Measurements from ENCODE around the gene NCKAP5. TPM values are rescaled to one million over a fixed set of nuclear protein-coding genes. Genes with fewer than 3 reads are reported as not detected.

Gene NCKAP5
- total RNA-seq, 5 donors from 2014 or later (not counting 1 experiment from before 2014, with no cell fraction given): 0.06 TPM; not detected in 4

DNA sequence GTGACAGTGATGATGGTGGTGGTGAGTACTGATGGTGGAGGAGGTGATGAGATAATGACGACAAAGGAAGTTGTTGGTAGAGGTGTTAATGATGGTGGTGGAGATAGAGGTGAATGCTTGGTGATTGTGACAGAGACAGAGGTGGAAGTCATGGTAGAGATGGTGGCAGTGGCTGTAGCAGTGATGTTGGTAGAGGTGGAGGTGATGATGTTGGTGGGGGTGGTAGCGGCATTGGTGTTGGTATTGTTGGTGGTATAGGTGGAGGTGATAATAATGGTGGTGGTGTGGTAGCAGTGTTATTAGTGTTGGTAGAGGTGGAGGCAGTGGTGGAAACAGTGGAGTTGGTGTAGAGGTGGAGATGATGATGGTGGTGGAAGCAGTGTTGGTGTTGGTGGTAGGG is 934.6 kb downstream of the NCKAP5 start:
- peaks cover 0 to 20% (median 0%) of the 10 kb centered on the region in 3 donors for H3K9me3 Mint-ChIP-seq
- ChIA-PET CTCF (interaction anchor here in 1 of 2 donors (0.7 kb wide), 1 partner anchor 11 kb away, joined by 5 read pairs; no protein-coding TSS in a partner anchor), POLR2A (no interaction called here)
- H3K36me3 ChIP-seq (ENCODE audit: control insufficient read depth in 2 of 2, extremely low read depth in 1 of 2, insufficient read depth in 1 of 2, low read length in 1 of 2): no peaks in the 10 kb centered on the region
- H3K4me1 Mint-ChIP-seq: no peaks in the 10 kb centered on the region
- H3K9me3 ChIP-seq: no peaks in the 10 kb centered on the region
- no peaks in the 10 kb centered on the region for H3K36me3 Mint-ChIP-seq
- no peak overlapping the region for H3K27ac ChIP-seq (ENCODE audit: low read length)
- no peaks in the 10 kb centered on the region for H3K4me1 ChIP-seq (ENCODE audit: control insufficient read depth in 1 of 2, extremely low read depth in 1 of 2, insufficient read depth in 2 of 2, low read length in 2 of 2)
- no peak overlapping the region for H3K4me3 Mint-ChIP-seq
- ATAC-seq (replicated peaks in 1 of 4) (no peak), DNase-seq (no peak)
- peaks cover 0 to 14% of the 10 kb centered on the region in 2 donors for H3K27me3 Mint-ChIP-seq
- no peaks in the 10 kb centered on the region for H3K27me3 ChIP-seq (replicated peaks in 1 of 2; ENCODE audit: control insufficient read depth in 2 of 2, extremely low read depth in 1 of 2, insufficient read depth in 2 of 2, low read length in 1 of 2)
- no peak overlapping the region for H3K4me3 ChIP-seq (ENCODE audit: control insufficient read depth in 1 of 2, extremely low read depth in 1 of 2, low read length in 1 of 2)
- 86% methylated on average over 2 of the region's 2 CpGs for WGBS (ENCODE audit: insufficient coverage)
- H3K27ac Mint-ChIP-seq: no peak overlapping the region

DNA sequence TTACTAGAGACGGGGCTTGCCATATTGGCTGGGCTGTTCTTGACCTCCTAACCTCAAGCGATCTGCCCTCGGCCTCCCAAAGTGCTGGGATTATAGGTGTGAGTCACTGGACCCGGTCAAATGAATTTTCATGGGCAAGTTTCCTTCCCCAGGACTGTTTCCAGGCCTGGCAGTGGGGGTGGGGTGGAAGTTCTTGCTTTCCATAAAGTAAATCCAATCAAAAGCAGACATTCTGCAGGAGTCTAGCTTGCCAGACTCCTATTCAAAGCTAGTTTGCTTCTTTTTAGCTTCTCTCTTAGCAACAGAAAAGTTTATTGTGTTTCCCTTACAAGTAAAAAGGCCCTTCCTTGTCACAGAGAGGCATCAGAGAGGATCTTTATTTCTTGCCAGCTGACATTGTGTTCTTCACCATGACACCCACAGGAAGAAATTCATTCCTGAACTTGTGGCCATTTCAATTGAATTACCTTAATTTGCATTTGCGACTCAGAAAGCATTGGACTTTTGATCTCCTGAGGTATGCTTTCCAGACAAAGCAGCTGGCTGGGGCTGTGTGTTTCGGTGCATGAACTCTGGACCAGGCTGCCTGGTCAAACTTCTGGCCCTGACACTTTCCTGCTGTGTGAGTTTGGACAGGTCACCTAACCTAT is 936.1 kb downstream of the NCKAP5 start:
- no peak for DNase-seq
- POLR2A ChIA-PET: no interaction called here
- CTCF ChIA-PET: no interaction called here
- Histone ChIP-seq H3K27me3 (replicated peaks in 1 of 2; ENCODE audit: control insufficient read depth in 2 of 2, extremely low read depth in 1 of 2, insufficient read depth in 2 of 2, low read length in 1 of 2) (no peaks in the 10 kb centered on the region), H3K36me3 (ENCODE audit: control insufficient read depth in 2 of 2, extremely low read depth in 1 of 2, insufficient read depth in 1 of 2, low read length in 1 of 2) (no peaks in the 10 kb centered on the region), H3K27ac (ENCODE audit: low read length) (no peak overlapping the region), H3K4me1 (ENCODE audit: control insufficient read depth in 1 of 2, extremely low read depth in 1 of 2, insufficient read depth in 2 of 2, low read length in 2 of 2) (no peaks in the 10 kb centered on the region), H3K4me3 (ENCODE audit: control insufficient read depth in 1 of 2, extremely low read depth in 1 of 2, low read length in 1 of 2) (no peak overlapping the region), H3K9me3 (no peaks in the 10 kb centered on the region)
- H3K4me3 Mint-ChIP-seq: no peak overlapping the region
- no peaks in the 10 kb centered on the region for H3K4me1 Mint-ChIP-seq
- no peaks in the 10 kb centered on the region for H3K36me3 Mint-ChIP-seq
- WGBS (ENCODE audit: insufficient coverage): 100% methylated on average over 2 of the region's 6 CpGs
- H3K27ac Mint-ChIP-seq: no peak overlapping the region
- peaks cover 0 to 20% (median 0%) of the 10 kb centered on the region in 3 donors for H3K9me3 Mint-ChIP-seq
- ATAC-seq (replicated peaks in 1 of 4): no peak
- H3K27me3 Mint-ChIP-seq: peaks cover 0 to 14% of the 10 kb centered on the region in 2 donors

DNA sequence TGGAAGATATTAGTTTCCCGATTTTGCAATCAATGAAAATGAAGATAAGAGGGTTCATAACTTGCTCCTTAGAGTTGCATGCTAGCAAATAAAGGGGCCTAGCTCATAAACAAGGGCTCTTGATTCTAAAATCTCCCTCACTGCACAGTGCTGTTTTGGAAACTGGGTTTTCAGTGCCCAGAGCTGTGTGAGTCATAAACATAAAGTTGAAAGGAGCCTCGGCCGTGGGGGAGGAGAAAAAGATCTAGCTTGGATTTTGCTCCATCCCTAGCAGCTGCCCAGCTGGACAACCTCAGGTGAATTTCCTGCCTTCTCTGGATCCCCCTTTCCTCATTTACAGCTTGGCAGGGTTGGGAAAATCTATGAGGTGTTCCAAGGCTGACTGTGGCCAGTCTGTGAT is 940.7 kb downstream of the NCKAP5 start:
- Mint-ChIP-seq H3K4me1 (no peaks in the 10 kb centered on the region), H3K9me3 (peaks cover 0 to 12% (median 0%) of the 10 kb centered on the region in 3 donors), H3K36me3 (no peaks in the 10 kb centered on the region), H3K4me3 (no peak overlapping the region), H3K27ac (no peak overlapping the region), H3K27me3 (peaks cover 0 to 6% of the 10 kb centered on the region in 2 donors)
- ChIA-PET CTCF (no interaction called here), POLR2A (no interaction called here)
- Histone ChIP-seq H3K36me3 (ENCODE audit: control insufficient read depth in 2 of 2, extremely low read depth in 1 of 2, insufficient read depth in 1 of 2, low read length in 1 of 2) (no peaks in the 10 kb centered on the region), H3K27ac (ENCODE audit: low read length) (no peak overlapping the region), H3K9me3 (no peaks in the 10 kb centered on the region), H3K4me1 (ENCODE audit: control insufficient read depth in 1 of 2, extremely low read depth in 1 of 2, insufficient read depth in 2 of 2, low read length in 2 of 2) (no peaks in the 10 kb centered on the region), H3K27me3 (replicated peaks in 1 of 2; ENCODE audit: control insufficient read depth in 2 of 2, extremely low read depth in 1 of 2, insufficient read depth in 2 of 2, low read length in 1 of 2) (no peaks in the 10 kb centered on the region), H3K4me3 (ENCODE audit: control insufficient read depth in 1 of 2, extremely low read depth in 1 of 2, low read length in 1 of 2) (no peak overlapping the region)
- ATAC-seq (replicated peaks in 1 of 4) (no peak), DNase-seq (no peak)
- WGBS (ENCODE audit: insufficient coverage): no CpG with 5 or more reads among the region's 3 CpGs

DNA sequence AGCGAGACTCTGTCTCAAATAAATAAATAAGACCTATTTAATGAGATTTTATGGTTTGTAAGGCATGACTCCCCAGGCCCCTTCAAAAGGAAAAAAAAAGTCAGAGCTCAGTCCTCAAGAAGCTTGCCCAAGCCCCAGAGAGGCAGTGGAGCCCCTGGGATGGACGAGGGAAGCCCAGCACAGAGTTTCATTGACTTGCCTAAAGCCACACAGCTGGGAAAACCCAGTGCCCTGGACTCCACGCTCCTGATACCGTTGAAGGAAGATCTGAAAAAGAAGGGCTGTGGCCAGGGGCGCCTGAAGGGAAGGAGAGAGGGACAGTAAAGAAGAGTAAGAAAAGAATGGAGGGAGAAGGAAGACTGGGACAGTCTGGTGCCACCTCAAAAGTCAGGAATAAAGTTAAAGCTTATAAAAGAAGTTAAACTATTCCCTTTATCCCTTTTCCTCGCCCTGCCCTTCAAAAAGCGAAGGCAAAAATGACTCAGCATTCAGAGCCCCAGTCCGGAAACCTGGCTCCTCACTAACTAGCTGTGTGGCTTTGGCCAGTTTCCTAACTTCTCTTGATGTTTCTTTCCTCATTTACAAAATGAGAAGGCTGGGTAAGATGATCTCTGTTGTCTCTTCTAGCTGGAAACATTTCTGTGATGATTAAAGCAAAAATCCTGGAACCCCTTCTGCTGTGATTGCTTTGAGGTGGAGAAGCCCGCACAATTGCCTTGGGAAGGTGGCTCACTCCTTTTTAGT is 945.0 kb downstream of the NCKAP5 start:
- Histone ChIP-seq H3K27me3 (replicated peaks in 1 of 2; ENCODE audit: control insufficient read depth in 2 of 2, extremely low read depth in 1 of 2, insufficient read depth in 2 of 2, low read length in 1 of 2) (peaks cover 0 to 4% of the 10 kb centered on the region in 2 experiments), H3K27ac (ENCODE audit: low read length) (no peak overlapping the region), H3K4me3 (ENCODE audit: control insufficient read depth in 1 of 2, extremely low read depth in 1 of 2, low read length in 1 of 2) (no peak overlapping the region), H3K9me3 (no peaks in the 10 kb centered on the region), H3K36me3 (ENCODE audit: control insufficient read depth in 2 of 2, extremely low read depth in 1 of 2, insufficient read depth in 1 of 2, low read length in 1 of 2) (no peaks in the 10 kb centered on the region), H3K4me1 (ENCODE audit: control insufficient read depth in 1 of 2, extremely low read depth in 1 of 2, insufficient read depth in 2 of 2, low read length in 2 of 2) (no peaks in the 10 kb centered on the region)
- Mint-ChIP-seq H3K4me3 (no peak overlapping the region), H3K4me1 (no peaks in the 10 kb centered on the region), H3K27ac (no peak overlapping the region), H3K27me3 (peaks cover 0 to 3% of the 10 kb centered on the region in 2 donors), H3K36me3 (no peaks in the 10 kb centered on the region), H3K9me3 (peaks cover 0 to 3% (median 0%) of the 10 kb centered on the region in 3 donors)
- DNase-seq: no peak
- peak in 1 of 4 experiments; percentile 13 for ATAC-seq (replicated peaks in 1 of 4)
- POLR2A ChIA-PET: no interaction called here
- CTCF ChIA-PET: interaction anchor here in 1 of 2 donors (0.5 kb wide), 1 partner anchor 10 kb away, joined by 5 read pairs; no protein-coding TSS in a partner anchor
- WGBS (ENCODE audit: insufficient coverage): 47% methylated on average over 4 of the region's 9 CpGs

Measured in T-cell (primary cell).